Tibial nerve (tissue), 4 donors: ENCODE data around the gene TSPYL4.

Experiments
- CTCF ChIP-seq, 5 experiments: fragments of 200-600 bp in 3 of 5; fragments of 450-650 bp in 2 of 5; sonication (generic) in 3 of 5; IDR thresholded peaks; one replicate each; pipeline ENCODE4 v1.5.1; 2016 to 2019; ENCODE audit warnings: antibody characterized with exemption in 5 of 5, mild to moderate bottlenecking in 3 of 5, moderate library complexity in 2 of 5
- EP300 ChIP-seq, 2 donors: sonication (generic); formaldehyde crosslinking; IDR thresholded peaks; one replicate each; pipeline ENCODE4 v1.6.1; 2017; ENCODE audit warnings: antibody characterized with exemption in 2 of 2, mild to moderate bottlenecking in 1 of 2
- POLR2A ChIP-seq, 2 donors: fragments of 450-650 bp; IDR thresholded peaks; one replicate each; pipeline ENCODE4 v1.6.1; 2017; ENCODE audit warnings: antibody characterized with exemption in 2 of 2, mild to moderate bottlenecking in 2 of 2, moderate library complexity in 2 of 2

GRCh38 chr6:116301104-116301503, 47.2 kb upstream of the TSPYL4 start:
- TF ChIP-seq CTCF (IDR thresholded peaks at IDR 0.05), result no peak
- no peak for TF ChIP-seq POLR2A (IDR thresholded peaks at IDR 0.05)
- no peak for TF ChIP-seq EP300 (IDR thresholded peaks at IDR 0.05)
